Peyer's patch (tissue), 4 donors: ENCODE measurements around the gene KRT13. TPM values are rescaled to one million over a fixed set of nuclear protein-coding genes. Genes with fewer than 3 reads are reported as not detected.

Experiments
- DNase-seq, 3 donors: peaks; one replicate each; pipeline ENCODE4 v3.0.0-alpha.2; 2017 to 2019
- H3K27ac ChIP-seq, 4 donors: fragments of 200-600 bp; sonication (generic); one replicate each; pipeline ENCODE4 v1.5.1; 2016 to 2019
- H3K27me3 ChIP-seq, 2 donors: fragments of 200-600 bp; sonication (generic); one replicate each; pipeline ENCODE4 v1.5.1; 2019
- H3K36me3 ChIP-seq, 3 donors: fragments of 200-600 bp; sonication (generic); one replicate each; pipeline ENCODE4 v1.5.1; 2016 to 2019
- H3K4me1 ChIP-seq, 4 donors: fragments of 200-600 bp; sonication (generic); one replicate each; pipeline ENCODE4 v1.5.1; 2016 to 2019
- H3K4me3 ChIP-seq, 4 donors: fragments of 200-600 bp; sonication (generic); 1 replicate in 3 of 4; 2 replicates in 1 of 4; pipeline ENCODE4 v1.5.1; 2016 to 2019; ENCODE audit warnings: mild to moderate bottlenecking in 1 of 4
- H3K9me3 ChIP-seq, 4 donors: fragments of 200-600 bp; sonication (generic); one replicate each; pipeline ENCODE4 v1.5.1; 2016 to 2019; ENCODE audit warnings: mild to moderate bottlenecking in 1 of 4
- POLR2A ChIP-seq, 2 donors: fragments of 450-650 bp; IDR thresholded peaks; one replicate each; pipeline ENCODE4 v1.5.1; 2017; ENCODE audit warnings: antibody characterized with exemption in 2 of 2, mild to moderate bottlenecking in 2 of 2, moderate library complexity in 2 of 2
- total RNA-seq, 4 donors: library from RNA; depleted of rRNA; stranded (reverse); fragments of >200 nt; gene quantifications; one replicate each; pipeline ENCODE4 v1.1.0, GENCODE V29; 2016
- TF ChIP-seq, protein P1 (sequence below), 6 experiments: fragments of 450-650 bp in 4 of 6; fragments of 200-600 bp in 2 of 6; sonication (generic) in 1 of 6; IDR thresholded peaks; one replicate each; pipeline ENCODE4 v1.5.1; 2017 to 2019; ENCODE audit warnings: antibody characterized with exemption in 6 of 6, mild to moderate bottlenecking in 3 of 6, moderate library complexity in 1 of 6

The KRT13 gene
- total RNA-seq, 4 donors from 2014 or later, result 2.5 TPM; not detected in 3

DNA sequence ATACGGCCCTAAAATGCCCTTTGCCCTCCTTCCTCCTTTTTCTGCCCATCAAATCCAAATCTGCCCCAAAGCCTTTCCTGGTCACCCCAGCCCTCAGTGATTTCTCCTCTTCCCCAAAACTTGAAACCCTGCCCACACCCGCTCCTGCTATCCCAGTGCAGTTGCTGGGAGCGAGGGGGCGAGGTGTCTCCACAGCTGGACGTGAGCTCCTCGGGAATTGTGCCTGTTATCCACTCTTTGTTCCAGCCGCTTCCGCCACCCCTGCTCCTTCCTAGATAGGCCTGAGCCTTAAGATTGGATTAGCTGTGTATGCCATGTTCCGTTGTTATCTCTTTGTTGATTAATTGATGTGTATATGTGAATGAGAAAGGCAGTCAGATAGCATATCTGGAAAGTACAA is 21.9 kb downstream of the KRT13 start:
- Histone ChIP-seq H3K4me1 (no peaks in the 10 kb centered on the region), H3K4me3 (no peak overlapping the region), H3K27me3 (no peaks in the 10 kb centered on the region), H3K27ac (no peak overlapping the region), H3K36me3 (no peaks in the 10 kb centered on the region), H3K9me3 (no peaks in the 10 kb centered on the region)
- DNase-seq, result no peak
- TF ChIP-seq POLR2A (IDR thresholded peaks at IDR 0.05), result no peak
- TF ChIP-seq, protein P1, sequence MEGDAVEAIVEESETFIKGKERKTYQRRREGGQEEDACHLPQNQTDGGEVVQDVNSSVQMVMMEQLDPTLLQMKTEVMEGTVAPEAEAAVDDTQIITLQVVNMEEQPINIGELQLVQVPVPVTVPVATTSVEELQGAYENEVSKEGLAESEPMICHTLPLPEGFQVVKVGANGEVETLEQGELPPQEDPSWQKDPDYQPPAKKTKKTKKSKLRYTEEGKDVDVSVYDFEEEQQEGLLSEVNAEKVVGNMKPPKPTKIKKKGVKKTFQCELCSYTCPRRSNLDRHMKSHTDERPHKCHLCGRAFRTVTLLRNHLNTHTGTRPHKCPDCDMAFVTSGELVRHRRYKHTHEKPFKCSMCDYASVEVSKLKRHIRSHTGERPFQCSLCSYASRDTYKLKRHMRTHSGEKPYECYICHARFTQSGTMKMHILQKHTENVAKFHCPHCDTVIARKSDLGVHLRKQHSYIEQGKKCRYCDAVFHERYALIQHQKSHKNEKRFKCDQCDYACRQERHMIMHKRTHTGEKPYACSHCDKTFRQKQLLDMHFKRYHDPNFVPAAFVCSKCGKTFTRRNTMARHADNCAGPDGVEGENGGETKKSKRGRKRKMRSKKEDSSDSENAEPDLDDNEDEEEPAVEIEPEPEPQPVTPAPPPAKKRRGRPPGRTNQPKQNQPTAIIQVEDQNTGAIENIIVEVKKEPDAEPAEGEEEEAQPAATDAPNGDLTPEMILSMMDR (IDR thresholded peaks at IDR 0.05), result no peak

DNA sequence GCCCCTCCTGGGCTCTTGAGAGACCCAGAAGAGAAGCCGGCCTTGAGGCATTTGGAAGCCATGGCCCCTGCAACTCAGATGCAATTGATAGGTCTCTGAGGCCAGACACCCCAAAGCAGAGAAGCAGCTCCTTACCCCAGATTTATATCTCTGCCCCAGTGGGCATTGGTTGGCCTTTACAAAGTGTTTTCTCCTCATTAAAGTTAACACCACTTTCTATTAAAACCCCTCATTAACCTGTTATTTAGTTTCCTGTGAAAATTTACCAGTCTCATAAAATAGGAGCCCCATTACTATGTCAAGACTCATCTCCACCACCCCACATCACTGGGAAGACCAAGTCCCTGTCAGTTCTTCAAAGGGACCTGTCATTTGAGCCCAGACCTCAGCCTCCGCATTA is 24.4 kb downstream of the KRT13 start, which contains the start of gene KRT35:
TSS of gene KRT35 (minus strand) at position 116 of the 400 bp plus-strand sequence. CDS start at position 62, 54 bp downstream.
- H3K27ac ChIP-seq, result no peak within 1 kb of the TSS
- H3K36me3 ChIP-seq, result no peaks in the 10 kb centered on the region
- H3K4me1 ChIP-seq, result no peaks in the 10 kb centered on the region
- no peak for DNase-seq
- TF ChIP-seq, protein P1 (IDR thresholded peaks at IDR 0.05), result no peak
- no peak for TF ChIP-seq POLR2A (IDR thresholded peaks at IDR 0.05)
- H3K27me3 ChIP-seq, result no peaks in the 10 kb centered on the region
- H3K9me3 ChIP-seq, result no peaks in the 10 kb centered on the region
- H3K4me3 ChIP-seq, result no peak within 1 kb of the TSS

DNA sequence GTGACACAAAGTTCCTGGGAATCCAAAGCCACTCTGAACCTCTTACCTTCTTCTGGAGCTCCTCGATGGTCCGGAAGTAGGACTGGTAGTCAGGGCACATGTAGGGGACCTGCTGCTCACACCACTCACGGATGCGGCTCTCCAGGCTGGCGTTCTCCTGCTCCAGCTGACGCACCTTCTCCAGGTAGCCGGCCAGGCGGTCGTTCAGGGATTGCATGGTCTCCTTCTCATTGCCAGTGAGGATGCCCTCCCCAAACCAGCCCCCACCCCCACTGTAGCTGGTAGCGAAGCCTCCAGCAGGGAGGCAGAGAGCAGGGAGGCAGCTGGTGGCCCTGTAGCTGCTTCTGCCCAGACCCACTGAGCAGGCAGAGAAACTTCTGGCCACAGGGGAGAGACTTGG is 24.8 kb downstream of the KRT13 start:
- H3K4me1 ChIP-seq, result no peaks in the 10 kb centered on the region
- DNase-seq, result no peak
- no peaks in the 10 kb centered on the region for H3K9me3 ChIP-seq
- H3K27me3 ChIP-seq, result no peaks in the 10 kb centered on the region
- H3K4me3 ChIP-seq, result no peak overlapping the region
- H3K27ac ChIP-seq, result no peak overlapping the region
- TF ChIP-seq POLR2A (IDR thresholded peaks at IDR 0.05), result no peak
- TF ChIP-seq, protein P1 (IDR thresholded peaks at IDR 0.05), result no peak
- no peaks in the 10 kb centered on the region for H3K36me3 ChIP-seq

DNA sequence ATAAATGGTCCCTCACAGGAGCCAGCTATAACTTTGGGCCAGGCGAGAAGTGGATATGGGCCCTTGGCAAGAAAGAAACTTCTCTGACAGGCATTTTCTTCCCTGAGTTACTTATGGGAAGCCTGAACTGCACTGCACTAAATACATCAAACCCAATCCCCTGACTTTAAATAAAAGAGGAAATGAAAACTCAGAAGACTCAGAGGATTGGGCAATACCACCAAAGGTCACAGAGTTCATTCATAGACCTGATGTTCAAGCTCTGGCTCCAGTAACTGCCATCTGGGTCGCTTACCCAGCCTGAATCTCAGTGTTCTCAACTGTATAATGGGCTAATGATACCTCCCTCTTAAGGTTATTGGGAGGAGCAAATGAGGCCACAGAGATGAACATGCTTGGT is 25.3 kb downstream of the KRT13 start:
- Histone ChIP-seq H3K9me3 (no peaks in the 10 kb centered on the region), H3K27ac (no peak overlapping the region), H3K4me3 (no peak overlapping the region), H3K27me3 (no peaks in the 10 kb centered on the region), H3K4me1 (no peaks in the 10 kb centered on the region), H3K36me3 (no peaks in the 10 kb centered on the region)
- DNase-seq, result no peak
- TF ChIP-seq, protein P1 (IDR thresholded peaks at IDR 0.05), result no peak
- TF ChIP-seq POLR2A (IDR thresholded peaks at IDR 0.05), result no peak

DNA sequence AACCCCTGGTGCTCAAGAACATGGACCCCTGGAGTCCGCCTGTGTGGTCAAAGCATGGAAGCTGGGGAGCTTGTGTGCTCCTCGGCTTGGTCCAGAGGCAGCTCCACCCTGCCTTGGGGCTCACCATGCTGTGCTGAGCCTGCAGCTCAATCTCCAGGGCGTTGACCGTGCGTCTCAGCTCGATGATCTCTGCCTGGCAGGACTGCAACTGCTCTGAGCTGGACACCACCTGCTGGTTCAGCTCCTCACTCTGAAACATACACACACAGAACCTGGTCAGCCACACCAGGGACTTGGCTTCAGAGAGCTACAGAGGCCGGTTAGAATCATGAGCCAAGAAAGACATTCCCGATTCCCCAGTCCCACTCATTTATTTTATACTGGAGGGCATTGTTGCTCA is 27.2 kb downstream of the KRT13 start:
- Histone ChIP-seq H3K9me3 (no peaks in the 10 kb centered on the region), H3K4me3 (no peak overlapping the region), H3K27me3 (no peaks in the 10 kb centered on the region), H3K36me3 (no peaks in the 10 kb centered on the region), H3K27ac (no peak overlapping the region), H3K4me1 (no peaks in the 10 kb centered on the region)
- TF ChIP-seq, protein P1 (IDR thresholded peaks at IDR 0.05), result no peak
- TF ChIP-seq POLR2A (IDR thresholded peaks at IDR 0.05), result no peak
- DNase-seq, result no peak
